ENCODE results near the gene C10orf53.

C10orf53 gene

GRCh38 chr10:49734676-49735075 lies 55.2 kb downstream of the C10orf53 start:
- no peak for TF ChIP-seq EZH2 (IDR thresholded peaks at IDR 0.05)
- TF ChIP-seq POLR2AphosphoS5 (IDR thresholded peaks at IDR 0.05; ENCODE audit: borderline replicate concordance, low read depth, low read length) = no peak
- no peak for TF ChIP-seq FOXP2 (optimal IDR thresholded peaks at IDR 0.05; ENCODE audit: control extremely low read depth, extremely low read length, insufficient read depth)
- no peaks in the 10 kb centered on the region for H3K36me3 ChIP-seq (ENCODE audit: insufficient read depth, low read length)
- no peaks in the 10 kb centered on the region for H3K9me3 ChIP-seq (ENCODE audit: low read depth, low read length)
- H3K27ac ChIP-seq = no peak overlapping the region
- no peak overlapping the region for H3K4me3 ChIP-seq
- DNase-seq (ENCODE audit: low read depth, low spot score) = no peak
- no peak overlapping the region for H3K9ac ChIP-seq (ENCODE audit: insufficient read length)

GRCh38 chr10:49735161-49735560 lies 55.7 kb downstream of the C10orf53 start:
- Histone ChIP-seq H3K9me3 (ENCODE audit: low read depth, low read length) (no peaks in the 10 kb centered on the region), H3K27ac (no peak overlapping the region), H3K4me3 (no peak overlapping the region), H3K36me3 (ENCODE audit: insufficient read depth, low read length) (no peaks in the 10 kb centered on the region), H3K9ac (ENCODE audit: insufficient read length) (no peak overlapping the region)
- TF ChIP-seq FOXP2 (optimal IDR thresholded peaks at IDR 0.05; ENCODE audit: control extremely low read depth, extremely low read length, insufficient read depth) = no peak
- no peak for DNase-seq (ENCODE audit: low read depth, low spot score)

- Histone ChIP-seq H3K9ac (ENCODE audit: insufficient read length) (no peak overlapping the region), H3K36me3 (ENCODE audit: insufficient read depth, low read length) (no peaks in the 10 kb centered on the region), H3K4me3 (no peak overlapping the region), H3K9me3 (ENCODE audit: low read depth, low read length) (no peaks in the 10 kb centered on the region), H3K27ac (no peak overlapping the region)
- TF ChIP-seq FOXP2 (optimal IDR thresholded peaks at IDR 0.05; ENCODE audit: control extremely low read depth, extremely low read length, insufficient read depth) (no peak), EZH2 (IDR thresholded peaks at IDR 0.05) (no peak), POLR2AphosphoS5 (IDR thresholded peaks at IDR 0.05; ENCODE audit: borderline replicate concordance, low read depth, low read length) (no peak)
- DNase-seq (ENCODE audit: low read depth, low spot score) = no peak
Measured at GRCh38 chr10:49735848-49736563, 56.6 kb downstream of the C10orf53 start.

- H3K9ac ChIP-seq (ENCODE audit: insufficient read length) = no peak overlapping the region
- TF ChIP-seq FOXP2 (optimal IDR thresholded peaks at IDR 0.05; ENCODE audit: control extremely low read depth, extremely low read length, insufficient read depth) = no peak
- TF ChIP-seq POLR2AphosphoS5 (IDR thresholded peaks at IDR 0.05; ENCODE audit: borderline replicate concordance, low read depth, low read length) = no peak
- TF ChIP-seq EZH2 (IDR thresholded peaks at IDR 0.05) = no peak
- no peak overlapping the region for H3K27ac ChIP-seq
- no peak for DNase-seq (ENCODE audit: low read depth, low spot score)
- H3K9me3 ChIP-seq (ENCODE audit: low read depth, low read length) = no peaks in the 10 kb centered on the region
- no peak overlapping the region for H3K4me3 ChIP-seq
- H3K36me3 ChIP-seq (ENCODE audit: insufficient read depth, low read length) = no peaks in the 10 kb centered on the region
Measured at GRCh38 chr10:49736564-49737113, 57.2 kb downstream of the C10orf53 start.

- Histone ChIP-seq H3K27ac (no peak overlapping the region), H3K9me3 (ENCODE audit: low read depth, low read length) (no peaks in the 10 kb centered on the region), H3K36me3 (ENCODE audit: insufficient read depth, low read length) (no peaks in the 10 kb centered on the region), H3K4me3 (no peak overlapping the region), H3K9ac (ENCODE audit: insufficient read length) (no peak overlapping the region)
- DNase-seq (ENCODE audit: low read depth, low spot score) = no peak
- TF ChIP-seq EZH2 (IDR thresholded peaks at IDR 0.05) (no peak), FOXP2 (optimal IDR thresholded peaks at IDR 0.05; ENCODE audit: control extremely low read depth, extremely low read length, insufficient read depth) (no peak), POLR2AphosphoS5 (IDR thresholded peaks at IDR 0.05; ENCODE audit: borderline replicate concordance, low read depth, low read length) (no peak)
Measured at GRCh38 chr10:49737474-49738201, 58.2 kb downstream of the C10orf53 start.

- no peak for DNase-seq (ENCODE audit: low read depth, low spot score)
- no peak for TF ChIP-seq FOXP2 (optimal IDR thresholded peaks at IDR 0.05; ENCODE audit: control extremely low read depth, extremely low read length, insufficient read depth)
- TF ChIP-seq POLR2AphosphoS5 (IDR thresholded peaks at IDR 0.05; ENCODE audit: borderline replicate concordance, low read depth, low read length) = no peak
- no peak for TF ChIP-seq EZH2 (IDR thresholded peaks at IDR 0.05)
Measured at GRCh38 chr10:49738616-49739360, 59.3 kb downstream of the C10orf53 start.

GRCh38 chr10:49739426-49739825 lies 60.0 kb downstream of the C10orf53 start:
- H3K27ac ChIP-seq = no peak overlapping the region
- no peaks in the 10 kb centered on the region for H3K36me3 ChIP-seq (ENCODE audit: insufficient read depth, low read length)
- H3K4me3 ChIP-seq = no peak overlapping the region
- TF ChIP-seq POLR2AphosphoS5 (IDR thresholded peaks at IDR 0.05; ENCODE audit: borderline replicate concordance, low read depth, low read length) (no peak), EZH2 (IDR thresholded peaks at IDR 0.05) (no peak), FOXP2 (optimal IDR thresholded peaks at IDR 0.05; ENCODE audit: control extremely low read depth, extremely low read length, insufficient read depth) (no peak)
- H3K9me3 ChIP-seq (ENCODE audit: low read depth, low read length) = no peaks in the 10 kb centered on the region
- no peak for DNase-seq (ENCODE audit: low read depth, low spot score)
- H3K9ac ChIP-seq (ENCODE audit: insufficient read length) = no peak overlapping the region

More at GRCh38 chr10:49738616-49739360, 59.3 kb downstream of the C10orf53 start:
- no peaks in the 10 kb centered on the region for H3K9me3 ChIP-seq (ENCODE audit: low read depth, low read length)
- no peaks in the 10 kb centered on the region for H3K36me3 ChIP-seq (ENCODE audit: insufficient read depth, low read length)
- H3K27ac ChIP-seq = no peak overlapping the region
- no peak overlapping the region for H3K9ac ChIP-seq (ENCODE audit: insufficient read length)
- no peak overlapping the region for H3K4me3 ChIP-seq
